Measurements from ENCODE around the gene CD302.
"Not testable (repeated sequence)": the region's sequence is repeated elsewhere in the genome, so short reads cannot be mapped to it uniquely, and the experiment has no call there.

CD302 gene

GRCh38 chr2:159759577-159759976 lies 38.4 kb downstream of the CD302 start:
- no peak for DNase-seq
- in situ Hi-C loops (cut with HindIII; ENCODE audit: low pct_ligation_motif_present, low pct_unique_long_range_greater_than_20kb, low sequenced_read_pairs) = no loop called here

- in situ Hi-C loops (cut with HindIII; ENCODE audit: low pct_ligation_motif_present, low pct_unique_long_range_greater_than_20kb, low sequenced_read_pairs) = no loop called here
- no peak for DNase-seq
Observed at GRCh38 chr2:159758686-159759085, 39.3 kb downstream of the CD302 start.

- DNase-seq = no peak
- in situ Hi-C loops (cut with HindIII; ENCODE audit: low pct_ligation_motif_present, low pct_unique_long_range_greater_than_20kb, low sequenced_read_pairs) = no loop called here
Observed at GRCh38 chr2:159758239-159758638, 39.8 kb downstream of the CD302 start.

DNA sequence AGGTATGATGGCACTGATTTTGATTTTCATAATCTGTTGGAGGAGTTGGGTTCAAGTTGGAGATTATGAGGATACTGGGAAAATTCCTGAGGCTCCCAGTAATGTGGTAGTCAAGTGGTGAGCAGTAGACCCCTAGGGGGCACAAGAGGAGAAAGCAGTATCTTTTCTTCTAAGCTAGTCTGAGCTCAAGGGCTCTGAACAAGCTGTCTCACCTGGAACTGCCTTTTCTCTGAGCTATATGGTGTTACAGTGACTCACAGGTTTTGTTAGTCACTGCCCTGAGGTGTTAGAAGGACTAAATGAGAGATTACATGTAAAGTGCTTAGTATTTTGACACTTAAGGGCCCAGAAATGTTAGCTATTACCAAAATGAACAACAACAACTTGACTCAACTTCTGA lies 42.2 kb downstream of the CD302 start:
- peak; percentile 60 for DNase-seq
- in situ Hi-C loops (cut with HindIII; ENCODE audit: low pct_ligation_motif_present, low pct_unique_long_range_greater_than_20kb, low sequenced_read_pairs) = no loop called here

GRCh38 chr2:159755014-159755413 lies 43.0 kb downstream of the CD302 start:
- DNase-seq = no peak
- in situ Hi-C loops (cut with HindIII; ENCODE audit: low pct_ligation_motif_present, low pct_unique_long_range_greater_than_20kb, low sequenced_read_pairs) = no loop called here

- no peak for DNase-seq
- in situ Hi-C loops (cut with HindIII; ENCODE audit: low pct_ligation_motif_present, low pct_unique_long_range_greater_than_20kb, low sequenced_read_pairs) = no loop called here
Observed at GRCh38 chr2:159753797-159754196, 44.2 kb downstream of the CD302 start.

DNA sequence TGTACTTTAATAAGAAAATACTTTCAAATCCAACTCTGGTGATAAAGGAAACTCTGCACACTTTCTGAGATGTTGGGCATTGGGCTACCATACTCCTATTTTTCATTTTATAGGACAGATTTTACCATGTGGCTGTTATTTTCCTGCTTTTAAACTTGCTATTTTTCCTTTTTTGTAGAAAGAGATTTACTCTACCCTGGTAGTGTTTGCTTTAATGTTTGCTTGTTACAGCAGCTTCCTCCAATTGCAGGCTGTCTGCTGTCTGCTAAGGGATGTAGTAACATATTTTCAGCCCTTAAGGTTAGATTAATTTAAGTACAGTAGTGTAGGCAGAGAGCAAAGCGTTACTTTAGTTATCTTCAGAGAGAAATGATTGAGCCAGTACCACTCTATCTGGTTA lies 47.1 kb downstream of the CD302 start:
- DNase-seq = no peak
- in situ Hi-C loops (cut with HindIII; ENCODE audit: low pct_ligation_motif_present, low pct_unique_long_range_greater_than_20kb, low sequenced_read_pairs) = no loop called here

DNA sequence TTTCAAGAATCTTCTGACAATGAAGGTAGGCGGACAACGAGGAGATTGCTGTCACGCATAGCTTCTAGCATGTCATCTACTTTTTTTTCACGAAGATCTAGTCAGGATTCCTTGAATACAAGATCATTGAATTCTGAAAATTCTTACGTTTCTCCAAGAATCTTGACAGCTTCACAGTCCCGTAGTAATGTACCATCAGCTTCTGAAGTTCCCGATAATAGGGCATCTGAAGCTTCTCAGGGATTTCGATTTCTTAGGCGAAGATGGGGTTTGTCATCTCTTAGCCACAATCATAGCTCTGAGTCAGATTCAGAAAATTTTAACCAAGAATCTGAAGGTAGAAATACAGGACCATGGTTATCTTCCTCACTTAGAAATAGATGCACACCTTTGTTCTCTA lies 49.9 kb downstream of the CD302 start:
- in situ Hi-C loops (cut with HindIII; ENCODE audit: low pct_ligation_motif_present, low pct_unique_long_range_greater_than_20kb, low sequenced_read_pairs) = no loop called here
- no peak for DNase-seq

DNA sequence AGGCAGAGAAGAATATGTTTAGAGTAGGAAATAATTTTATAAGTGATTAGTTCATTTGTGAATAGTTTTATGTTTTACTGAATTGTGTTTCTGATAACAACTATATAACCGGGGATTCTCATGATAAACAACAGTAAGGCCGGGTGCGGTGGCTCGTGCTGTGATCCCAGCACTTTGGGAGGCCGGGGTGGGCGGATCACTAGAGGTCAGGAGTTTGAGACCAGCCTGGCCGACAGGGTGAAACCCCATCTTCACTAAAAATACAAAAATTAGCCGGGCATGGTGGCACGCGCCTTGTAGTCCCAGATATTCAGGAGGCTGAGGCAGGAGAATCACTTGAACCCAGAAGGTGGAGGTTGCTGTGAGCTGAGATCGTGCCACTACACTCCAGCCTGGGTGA lies 52.8 kb downstream of the CD302 start:
- in situ Hi-C loops (cut with HindIII; ENCODE audit: low pct_ligation_motif_present, low pct_unique_long_range_greater_than_20kb, low sequenced_read_pairs); DNase-seq: not testable (repeated sequence)

GRCh38 chr2:159744363-159744762 lies 53.6 kb downstream of the CD302 start:
- peak; percentile 81 for DNase-seq
- in situ Hi-C loops (cut with HindIII; ENCODE audit: low pct_ligation_motif_present, low pct_unique_long_range_greater_than_20kb, low sequenced_read_pairs) = no loop called here

- in situ Hi-C loops (cut with HindIII; ENCODE audit: low pct_ligation_motif_present, low pct_unique_long_range_greater_than_20kb, low sequenced_read_pairs) = no loop called here
- no peak for DNase-seq
Observed at GRCh38 chr2:159742846-159743245, 55.2 kb downstream of the CD302 start.

DNA sequence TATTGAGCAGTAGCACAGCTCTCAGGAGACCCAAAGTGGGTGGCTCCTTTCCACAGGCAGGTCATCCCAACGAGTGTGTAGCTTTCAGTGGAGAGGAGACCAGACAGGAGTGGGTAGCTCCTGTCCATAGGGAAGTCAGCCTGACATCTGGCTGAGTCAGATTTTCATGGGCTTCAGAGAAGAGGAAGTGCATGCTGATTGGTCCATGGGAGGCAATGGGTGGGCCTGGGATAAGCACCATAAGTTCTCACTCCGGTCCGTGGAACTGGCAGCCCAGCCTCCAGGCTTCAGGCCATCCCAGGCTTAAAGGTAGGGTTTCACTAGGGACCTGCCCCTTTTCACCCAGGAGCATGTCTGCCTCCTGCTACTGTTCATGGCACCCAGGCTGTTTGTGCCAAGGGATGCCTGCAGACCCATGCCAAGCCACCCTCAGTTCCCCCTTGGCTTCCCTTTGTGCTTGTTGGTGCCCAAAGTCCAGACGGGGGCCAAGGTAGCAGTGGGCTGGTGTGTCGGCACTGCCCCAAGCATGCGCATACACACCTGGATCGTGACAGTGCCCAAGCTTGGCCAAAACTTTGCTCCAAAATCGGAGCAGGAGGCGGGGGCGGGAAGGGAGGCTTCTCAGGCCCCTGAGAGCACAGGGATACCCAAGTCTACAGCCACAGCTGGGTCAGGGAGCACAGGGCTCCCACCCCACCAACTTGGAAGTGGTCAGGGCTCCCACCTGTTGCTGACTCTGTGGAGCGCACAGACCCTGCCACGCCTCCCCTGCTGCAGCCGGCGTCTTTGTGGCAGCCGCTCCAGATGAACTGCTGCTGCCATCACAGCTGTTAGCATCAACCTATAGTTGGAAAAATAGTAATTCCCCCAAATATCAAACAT lies 59.3 kb downstream of the CD302 start:
- peak; percentile 8 for DNase-seq
- in situ Hi-C loops (cut with HindIII; ENCODE audit: low pct_ligation_motif_present, low pct_unique_long_range_greater_than_20kb, low sequenced_read_pairs) = no loop called here

- in situ Hi-C loops (cut with HindIII; ENCODE audit: low pct_ligation_motif_present, low pct_unique_long_range_greater_than_20kb, low sequenced_read_pairs) = no loop called here
- DNase-seq = no peak
Observed at GRCh38 chr2:159737917-159738296, 60.1 kb downstream of the CD302 start.

DNA sequence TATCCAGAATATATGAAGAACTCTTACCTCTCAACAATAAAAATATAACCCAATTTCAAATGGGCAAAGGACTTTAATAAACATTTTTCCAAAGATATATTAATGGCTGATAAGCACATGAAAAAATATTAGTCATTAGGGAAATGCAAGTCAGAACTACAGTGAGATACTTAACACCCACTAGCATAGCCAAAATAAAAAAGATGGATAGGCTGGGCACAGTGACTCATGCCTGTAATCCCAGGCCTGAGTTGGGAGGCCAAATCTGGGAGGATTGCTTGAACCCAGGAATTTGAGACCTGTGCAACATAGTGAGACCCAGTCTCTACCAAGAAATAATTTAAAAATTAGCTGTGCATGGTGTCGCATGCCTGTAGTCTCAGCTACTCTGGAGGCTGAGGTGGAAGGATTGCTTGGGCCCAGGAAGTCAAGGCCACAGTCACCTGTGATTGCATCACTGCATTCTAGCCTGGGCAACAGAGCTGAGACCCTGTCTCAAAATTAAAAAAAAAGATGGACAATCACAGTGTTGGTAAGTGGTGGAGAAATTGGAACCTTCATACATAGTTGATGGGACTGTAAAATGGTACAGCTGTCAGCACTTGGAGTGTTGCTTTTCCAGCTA lies 60.6 kb downstream of the CD302 start:
- in situ Hi-C loops (cut with HindIII; ENCODE audit: low pct_ligation_motif_present, low pct_unique_long_range_greater_than_20kb, low sequenced_read_pairs) = no loop called here
- no peak for DNase-seq

- in situ Hi-C loops (cut with HindIII; ENCODE audit: low pct_ligation_motif_present, low pct_unique_long_range_greater_than_20kb, low sequenced_read_pairs) = no loop called here
Observed at GRCh38 chr2:159736048-159736447, 62.0 kb downstream of the CD302 start.

DNA sequence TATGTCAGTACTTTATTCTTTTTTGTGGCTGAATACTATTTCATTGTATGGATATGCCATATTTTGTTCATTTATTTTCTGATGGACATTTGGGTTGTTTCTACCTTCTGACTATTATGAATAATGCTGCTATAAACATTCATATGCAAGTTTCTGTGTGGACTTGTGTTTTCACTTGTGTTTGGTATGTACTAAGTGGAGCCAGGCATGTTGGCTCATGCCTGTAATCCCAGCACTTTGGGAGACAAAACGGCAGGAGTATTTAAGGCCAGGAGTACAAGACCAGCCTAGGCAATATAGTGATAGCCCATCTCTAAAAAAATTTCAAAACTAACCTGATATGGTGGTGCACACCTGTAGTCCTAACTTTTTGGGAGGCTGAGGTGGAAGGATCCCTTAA lies 62.4 kb downstream of the CD302 start:
- DNase-seq = no peak
- in situ Hi-C loops (cut with HindIII; ENCODE audit: low pct_ligation_motif_present, low pct_unique_long_range_greater_than_20kb, low sequenced_read_pairs) = no loop called here

More at GRCh38 chr2:159736048-159736447, 62.0 kb downstream of the CD302 start:
- DNase-seq = no peak

DNA sequence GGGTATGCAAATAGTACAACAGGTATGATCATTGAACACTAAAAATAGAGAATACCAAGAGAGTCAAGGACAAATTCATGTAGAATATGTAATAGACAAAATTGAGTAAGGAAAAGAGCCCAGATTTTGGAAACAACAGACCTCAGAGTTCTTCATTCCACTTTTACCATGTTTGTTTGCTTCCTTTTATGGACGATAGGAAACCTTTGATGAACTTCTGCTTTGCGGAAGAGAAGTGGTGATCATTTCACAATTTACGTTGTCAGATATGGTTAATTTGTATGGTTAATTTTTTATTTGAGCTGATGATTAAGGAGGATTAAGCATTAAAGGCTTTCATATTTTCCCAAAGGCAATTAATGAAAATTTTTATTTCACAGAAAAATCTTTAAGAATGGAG lies 69.4 kb downstream of the CD302 start:
- no peak for DNase-seq
- in situ Hi-C loops (cut with HindIII; ENCODE audit: low pct_ligation_motif_present, low pct_unique_long_range_greater_than_20kb, low sequenced_read_pairs) = no loop called here

DNA sequence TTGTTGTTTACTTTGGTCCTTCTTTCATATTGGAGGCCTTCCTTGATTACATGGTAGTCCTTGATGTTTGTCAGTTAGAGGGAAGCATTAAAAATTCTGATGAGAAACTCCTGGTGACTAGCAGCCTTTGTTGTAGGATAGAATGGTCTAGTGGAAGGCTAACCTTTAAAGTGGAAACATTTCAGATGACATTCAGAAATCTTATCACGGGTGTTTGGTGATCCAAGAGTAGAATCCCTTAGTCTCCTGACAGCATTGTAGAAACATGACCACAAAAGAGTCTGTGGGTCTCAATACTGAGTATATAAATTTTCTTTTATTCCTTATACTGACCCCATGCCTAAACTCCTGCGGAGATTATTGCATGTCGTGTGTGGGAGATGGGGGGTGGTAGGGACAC lies 72.3 kb downstream of the CD302 start:
- no peak for DNase-seq
- in situ Hi-C loops (cut with HindIII; ENCODE audit: low pct_ligation_motif_present, low pct_unique_long_range_greater_than_20kb, low sequenced_read_pairs) = no loop called here

DNA sequence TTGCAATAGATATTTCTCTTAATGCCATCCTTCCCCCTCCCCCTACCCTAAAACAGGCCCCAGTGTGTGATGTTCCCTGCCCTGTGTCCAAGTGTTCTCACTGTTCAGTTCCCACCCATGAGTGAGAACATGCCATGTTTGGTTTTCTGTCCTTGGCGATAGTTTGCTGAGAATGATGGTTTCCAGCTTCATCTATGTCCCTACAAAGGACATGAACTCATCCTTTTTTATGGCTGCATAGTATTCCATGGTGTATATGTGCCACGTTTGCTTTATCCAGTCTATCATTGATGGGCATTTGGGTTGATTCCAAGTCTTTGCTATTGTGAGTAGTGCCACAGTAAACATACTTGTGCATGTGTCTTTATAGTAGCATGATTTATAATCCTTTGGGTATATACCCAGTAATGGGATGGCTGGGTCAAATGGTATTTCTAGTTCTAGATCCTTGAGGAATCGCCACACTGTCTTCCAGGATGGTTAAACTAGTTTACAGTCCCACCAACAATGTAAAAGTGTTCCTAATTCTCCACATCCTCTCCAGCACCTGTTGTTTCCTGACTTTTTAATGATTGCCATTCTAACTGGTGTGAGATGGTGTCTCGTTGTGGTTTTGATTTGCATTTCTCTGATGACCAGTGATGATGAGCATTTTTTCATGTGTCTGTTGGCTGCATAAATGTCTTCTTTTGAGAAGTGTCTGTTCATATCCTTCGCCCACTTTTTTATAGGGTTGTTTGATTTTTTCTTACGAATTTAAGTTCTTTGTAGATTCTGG lies 73.0 kb downstream of the CD302 start:
- DNase-seq; in situ Hi-C loops (cut with HindIII; ENCODE audit: low pct_ligation_motif_present, low pct_unique_long_range_greater_than_20kb, low sequenced_read_pairs): not testable (repeated sequence)

Data from ACHN (cell line).